H1 (cell line): Measurements from ENCODE around the gene NRAS. TPM values are rescaled to one million over a fixed set of nuclear protein-coding genes. Genes with fewer than 3 reads are reported as not detected.

ENCODE experiments used
- polyA plus RNA-seq, 7 experiments: library from polyadenylated mRNA; depleted of rRNA in 3 of 7; stranded (reverse) in 5 of 7; unstranded in 2 of 7; fragments of >200 nt in 5 of 7; fragments of 200-250 nt in 2 of 7; gene quantifications; 1 replicate in 5 of 7; 2 replicates in 1 of 7; 4 replicates in 1 of 7; pipeline versions ENCODE4 v1.2.1 to v1.2.3, GENCODE V29; 2011 to 2013; ENCODE audit warnings: missing spikeins in 2 of 7, mixed read lengths in 2 of 7
- total RNA-seq: library from RNA; stranded (reverse); fragmentation: NEBNext Ultra II Directional; extraction: Animal tissue kit (Norgen Biotek cat#: 25700); gene quantifications from 2 replicates; pipeline ENCODE4 v1.2.1, GENCODE V29; 2021
- TF ChIP-seq, protein P1 (sequence below): fragments of 300-600 bp; sonication (generic); IDR thresholded peaks from 2 replicates; pipeline ENCODE4 v1.7.1; 2012; ENCODE audit warnings: low read length, moderate library complexity, mild to moderate bottlenecking, inconsistent platforms; ENCODE audit not compliant: insufficient replicate concordance
- TF ChIP-seq, protein P2 (sequence below): IDR thresholded peaks from 2 replicates; pipeline ENCODE4 v1.6.1; 2011; ENCODE audit warnings: low read length, improper control_type of control experiment
- TF ChIP-seq, protein P3 (sequence below), 3 experiments: IDR thresholded peaks; 1 replicate in 2 of 3; 2 replicates in 1 of 3; pipeline versions ENCODE4 v1.5.1 to v1.6.1; 2011; ENCODE audit warnings: low read length in 3 of 3, mild to moderate bottlenecking in 3 of 3, inconsistent platforms in 2 of 3, low read depth in 1 of 3, moderate library complexity in 1 of 3; ENCODE audit not compliant: insufficient read depth in 1 of 3; ENCODE audit errors: control extremely low read depth in 1 of 3

Gene NRAS
- total and polyA plus RNA-seq, 2 of the 8 experiments (the other 6 are each of a cell fraction or from before 2014, with no cell fraction given): 24.5 to 65.1 TPM

DNA sequence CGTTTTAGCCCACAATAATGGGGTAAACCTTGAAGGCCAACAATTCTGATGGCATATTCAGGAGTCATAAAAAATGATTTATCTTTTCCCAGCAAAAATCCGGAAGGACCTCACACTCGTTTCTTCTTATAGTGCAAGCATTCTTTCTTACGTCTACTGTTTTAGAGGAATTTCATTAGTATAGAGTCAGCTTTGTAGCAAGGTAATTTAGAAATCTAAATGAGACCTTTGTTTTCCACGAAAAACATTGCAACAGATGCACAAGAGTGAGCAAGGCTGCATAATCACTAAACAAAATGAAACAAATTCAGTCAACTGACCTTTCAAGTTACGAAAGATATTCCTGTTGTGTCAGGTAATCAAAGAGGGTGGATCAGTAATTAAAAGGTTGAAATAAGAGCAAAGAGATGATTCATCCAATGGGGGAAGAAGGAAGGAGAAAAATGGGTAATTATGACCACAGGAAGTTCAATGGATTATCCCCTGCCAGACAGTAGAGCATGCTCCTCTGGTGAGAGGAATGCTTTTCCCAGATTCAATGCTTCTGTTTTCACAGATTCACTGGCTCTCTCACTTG, 41.8 kb upstream of the NRAS start (continued):
- TF ChIP-seq, protein P1, sequence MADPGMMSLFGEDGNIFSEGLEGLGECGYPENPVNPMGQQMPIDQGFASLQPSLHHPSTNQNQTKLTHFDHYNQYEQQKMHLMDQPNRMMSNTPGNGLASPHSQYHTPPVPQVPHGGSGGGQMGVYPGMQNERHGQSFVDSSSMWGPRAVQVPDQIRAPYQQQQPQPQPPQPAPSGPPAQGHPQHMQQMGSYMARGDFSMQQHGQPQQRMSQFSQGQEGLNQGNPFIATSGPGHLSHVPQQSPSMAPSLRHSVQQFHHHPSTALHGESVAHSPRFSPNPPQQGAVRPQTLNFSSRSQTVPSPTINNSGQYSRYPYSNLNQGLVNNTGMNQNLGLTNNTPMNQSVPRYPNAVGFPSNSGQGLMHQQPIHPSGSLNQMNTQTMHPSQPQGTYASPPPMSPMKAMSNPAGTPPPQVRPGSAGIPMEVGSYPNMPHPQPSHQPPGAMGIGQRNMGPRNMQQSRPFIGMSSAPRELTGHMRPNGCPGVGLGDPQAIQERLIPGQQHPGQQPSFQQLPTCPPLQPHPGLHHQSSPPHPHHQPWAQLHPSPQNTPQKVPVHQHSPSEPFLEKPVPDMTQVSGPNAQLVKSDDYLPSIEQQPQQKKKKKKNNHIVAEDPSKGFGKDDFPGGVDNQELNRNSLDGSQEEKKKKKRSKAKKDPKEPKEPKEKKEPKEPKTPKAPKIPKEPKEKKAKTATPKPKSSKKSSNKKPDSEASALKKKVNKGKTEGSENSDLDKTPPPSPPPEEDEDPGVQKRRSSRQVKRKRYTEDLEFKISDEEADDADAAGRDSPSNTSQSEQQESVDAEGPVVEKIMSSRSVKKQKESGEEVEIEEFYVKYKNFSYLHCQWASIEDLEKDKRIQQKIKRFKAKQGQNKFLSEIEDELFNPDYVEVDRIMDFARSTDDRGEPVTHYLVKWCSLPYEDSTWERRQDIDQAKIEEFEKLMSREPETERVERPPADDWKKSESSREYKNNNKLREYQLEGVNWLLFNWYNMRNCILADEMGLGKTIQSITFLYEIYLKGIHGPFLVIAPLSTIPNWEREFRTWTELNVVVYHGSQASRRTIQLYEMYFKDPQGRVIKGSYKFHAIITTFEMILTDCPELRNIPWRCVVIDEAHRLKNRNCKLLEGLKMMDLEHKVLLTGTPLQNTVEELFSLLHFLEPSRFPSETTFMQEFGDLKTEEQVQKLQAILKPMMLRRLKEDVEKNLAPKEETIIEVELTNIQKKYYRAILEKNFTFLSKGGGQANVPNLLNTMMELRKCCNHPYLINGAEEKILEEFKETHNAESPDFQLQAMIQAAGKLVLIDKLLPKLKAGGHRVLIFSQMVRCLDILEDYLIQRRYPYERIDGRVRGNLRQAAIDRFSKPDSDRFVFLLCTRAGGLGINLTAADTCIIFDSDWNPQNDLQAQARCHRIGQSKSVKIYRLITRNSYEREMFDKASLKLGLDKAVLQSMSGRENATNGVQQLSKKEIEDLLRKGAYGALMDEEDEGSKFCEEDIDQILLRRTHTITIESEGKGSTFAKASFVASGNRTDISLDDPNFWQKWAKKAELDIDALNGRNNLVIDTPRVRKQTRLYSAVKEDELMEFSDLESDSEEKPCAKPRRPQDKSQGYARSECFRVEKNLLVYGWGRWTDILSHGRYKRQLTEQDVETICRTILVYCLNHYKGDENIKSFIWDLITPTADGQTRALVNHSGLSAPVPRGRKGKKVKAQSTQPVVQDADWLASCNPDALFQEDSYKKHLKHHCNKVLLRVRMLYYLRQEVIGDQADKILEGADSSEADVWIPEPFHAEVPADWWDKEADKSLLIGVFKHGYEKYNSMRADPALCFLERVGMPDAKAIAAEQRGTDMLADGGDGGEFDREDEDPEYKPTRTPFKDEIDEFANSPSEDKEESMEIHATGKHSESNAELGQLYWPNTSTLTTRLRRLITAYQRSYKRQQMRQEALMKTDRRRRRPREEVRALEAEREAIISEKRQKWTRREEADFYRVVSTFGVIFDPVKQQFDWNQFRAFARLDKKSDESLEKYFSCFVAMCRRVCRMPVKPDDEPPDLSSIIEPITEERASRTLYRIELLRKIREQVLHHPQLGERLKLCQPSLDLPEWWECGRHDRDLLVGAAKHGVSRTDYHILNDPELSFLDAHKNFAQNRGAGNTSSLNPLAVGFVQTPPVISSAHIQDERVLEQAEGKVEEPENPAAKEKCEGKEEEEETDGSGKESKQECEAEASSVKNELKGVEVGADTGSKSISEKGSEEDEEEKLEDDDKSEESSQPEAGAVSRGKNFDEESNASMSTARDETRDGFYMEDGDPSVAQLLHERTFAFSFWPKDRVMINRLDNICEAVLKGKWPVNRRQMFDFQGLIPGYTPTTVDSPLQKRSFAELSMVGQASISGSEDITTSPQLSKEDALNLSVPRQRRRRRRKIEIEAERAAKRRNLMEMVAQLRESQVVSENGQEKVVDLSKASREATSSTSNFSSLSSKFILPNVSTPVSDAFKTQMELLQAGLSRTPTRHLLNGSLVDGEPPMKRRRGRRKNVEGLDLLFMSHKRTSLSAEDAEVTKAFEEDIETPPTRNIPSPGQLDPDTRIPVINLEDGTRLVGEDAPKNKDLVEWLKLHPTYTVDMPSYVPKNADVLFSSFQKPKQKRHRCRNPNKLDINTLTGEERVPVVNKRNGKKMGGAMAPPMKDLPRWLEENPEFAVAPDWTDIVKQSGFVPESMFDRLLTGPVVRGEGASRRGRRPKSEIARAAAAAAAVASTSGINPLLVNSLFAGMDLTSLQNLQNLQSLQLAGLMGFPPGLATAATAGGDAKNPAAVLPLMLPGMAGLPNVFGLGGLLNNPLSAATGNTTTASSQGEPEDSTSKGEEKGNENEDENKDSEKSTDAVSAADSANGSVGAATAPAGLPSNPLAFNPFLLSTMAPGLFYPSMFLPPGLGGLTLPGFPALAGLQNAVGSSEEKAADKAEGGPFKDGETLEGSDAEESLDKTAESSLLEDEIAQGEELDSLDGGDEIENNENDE: no peak
- TF ChIP-seq, protein P2, sequence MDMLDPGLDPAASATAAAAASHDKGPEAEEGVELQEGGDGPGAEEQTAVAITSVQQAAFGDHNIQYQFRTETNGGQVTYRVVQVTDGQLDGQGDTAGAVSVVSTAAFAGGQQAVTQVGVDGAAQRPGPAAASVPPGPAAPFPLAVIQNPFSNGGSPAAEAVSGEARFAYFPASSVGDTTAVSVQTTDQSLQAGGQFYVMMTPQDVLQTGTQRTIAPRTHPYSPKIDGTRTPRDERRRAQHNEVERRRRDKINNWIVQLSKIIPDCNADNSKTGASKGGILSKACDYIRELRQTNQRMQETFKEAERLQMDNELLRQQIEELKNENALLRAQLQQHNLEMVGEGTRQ: no peak
- TF ChIP-seq, protein P3, sequence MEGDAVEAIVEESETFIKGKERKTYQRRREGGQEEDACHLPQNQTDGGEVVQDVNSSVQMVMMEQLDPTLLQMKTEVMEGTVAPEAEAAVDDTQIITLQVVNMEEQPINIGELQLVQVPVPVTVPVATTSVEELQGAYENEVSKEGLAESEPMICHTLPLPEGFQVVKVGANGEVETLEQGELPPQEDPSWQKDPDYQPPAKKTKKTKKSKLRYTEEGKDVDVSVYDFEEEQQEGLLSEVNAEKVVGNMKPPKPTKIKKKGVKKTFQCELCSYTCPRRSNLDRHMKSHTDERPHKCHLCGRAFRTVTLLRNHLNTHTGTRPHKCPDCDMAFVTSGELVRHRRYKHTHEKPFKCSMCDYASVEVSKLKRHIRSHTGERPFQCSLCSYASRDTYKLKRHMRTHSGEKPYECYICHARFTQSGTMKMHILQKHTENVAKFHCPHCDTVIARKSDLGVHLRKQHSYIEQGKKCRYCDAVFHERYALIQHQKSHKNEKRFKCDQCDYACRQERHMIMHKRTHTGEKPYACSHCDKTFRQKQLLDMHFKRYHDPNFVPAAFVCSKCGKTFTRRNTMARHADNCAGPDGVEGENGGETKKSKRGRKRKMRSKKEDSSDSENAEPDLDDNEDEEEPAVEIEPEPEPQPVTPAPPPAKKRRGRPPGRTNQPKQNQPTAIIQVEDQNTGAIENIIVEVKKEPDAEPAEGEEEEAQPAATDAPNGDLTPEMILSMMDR (IDR thresholded peaks at IDR 0.05; ENCODE audit: control extremely low read depth in 1 of 3, insufficient read depth in 1 of 3, low read depth in 1 of 3, low read length in 3 of 3): no peak
